DOHH2 (cell line): ENCODE data around the gene ZC3HAV1.
"Not testable (repeated sequence)": the region's sequence is repeated elsewhere in the genome, so short reads cannot be mapped to it uniquely, and the experiment has no call there.

Source experiments
- H3F3A ChIP-seq: fragments of 200-600 bp; sonication (generic), shearing (Covaris generic); 2 replicates; pipeline ENCODE4 v1.6.0; 2016; ENCODE audit warnings: antibody characterized with exemption, mild to moderate bottlenecking; ENCODE audit not compliant: control insufficient read depth, insufficient read depth
- H3K27ac ChIP-seq: fragments of 200-600 bp; sonication (generic); 2 replicates; pipeline ENCODE4 v1.5.1; 2014; ENCODE audit warnings: low read depth, mild to moderate bottlenecking, low read length, moderate library complexity
- H3K27me3 ChIP-seq: fragments of 200-600 bp; sonication (generic); 2 replicates; pipeline ENCODE4 v1.6.1; 2014; ENCODE audit warnings: mild to moderate bottlenecking, low read length, mixed read lengths; ENCODE audit not compliant: control insufficient read depth
- H3K36me3 ChIP-seq: fragments of 200-600 bp; sonication (generic); 2 replicates; pipeline ENCODE4 v1.6.1; 2014; ENCODE audit warnings: mild to moderate bottlenecking, low read length, moderate library complexity, mixed read lengths; ENCODE audit not compliant: control insufficient read depth
- H3K4me1 ChIP-seq: fragments of 200-600 bp; sonication (generic); 2 replicates; pipeline ENCODE4 v1.6.1; 2014; ENCODE audit warnings: mild to moderate bottlenecking, low read length, mixed read lengths; ENCODE audit not compliant: control insufficient read depth
- H3K4me2 ChIP-seq: fragments of 200-600 bp; sonication (generic); 2 replicates; pipeline ENCODE4 v1.6.0; 2014; ENCODE audit warnings: mild to moderate bottlenecking, low read length, moderate library complexity
- H3K4me3 ChIP-seq: fragments of 200-600 bp; sonication (generic); 2 replicates; pipeline ENCODE4 v1.5.1; 2014; ENCODE audit warnings: mild to moderate bottlenecking, low read length, mixed read lengths
- H3K79me2 ChIP-seq: fragments of 200-600 bp; sonication (generic); 2 replicates; pipeline ENCODE4 v1.6.1; 2014; ENCODE audit warnings: mild to moderate bottlenecking, low read length, mixed read lengths; ENCODE audit not compliant: control insufficient read depth
- H3K9me2 ChIP-seq: fragments of 200-600 bp; sonication (generic); replicated peaks from 2 replicates; pipeline ENCODE4 v1.6.1; 2014; ENCODE audit warnings: mild to moderate bottlenecking, low read length, mixed read lengths; ENCODE audit not compliant: control insufficient read depth
- H3K9me3 ChIP-seq: fragments of 200-600 bp; sonication (generic); 2 replicates; pipeline ENCODE4 v1.6.1; 2014; ENCODE audit warnings: antibody characterized with exemption, low read length, mixed read lengths; ENCODE audit not compliant: control insufficient read depth, insufficient read depth
- H4K20me1 ChIP-seq: fragments of 200-600 bp; sonication (generic); 2 replicates; pipeline ENCODE4 v1.6.0; 2014; ENCODE audit warnings: low read depth, mild to moderate bottlenecking, antibody characterized with exemption, low read length, moderate library complexity; ENCODE audit not compliant: control insufficient read depth, insufficient read depth
- CTCF ChIP-seq: fragments of 200-600 bp; sonication (generic); IDR thresholded peaks from one replicate; pipeline ENCODE4 v1.5.1; 2014; ENCODE audit warnings: antibody characterized with exemption, mild to moderate bottlenecking, low read depth, low read length; ENCODE audit not compliant: poor library complexity, severe bottlenecking
- EZH2phosphoT487 ChIP-seq: fragments of 200-600 bp; sonication (generic); IDR thresholded peaks from 2 replicates; pipeline ENCODE4 v1.6.1; 2017; ENCODE audit warnings: borderline replicate concordance, mild to moderate bottlenecking, antibody characterized with exemption, low read length, moderate library complexity, mixed read lengths

Gene ZC3HAV1

GRCh38 chr7:139131601-139132041, 22.1 kb upstream of the ZC3HAV1 start:
- Histone ChIP-seq H3K4me2 (no peak overlapping the region), H3F3A (peaks cover 3% of the 10 kb centered on the region; the same call in 1 of the 2 replicates), H3K27me3 (no peaks in the 10 kb centered on the region), H4K20me1 (no peaks in the 10 kb centered on the region), H3K27ac (no peak overlapping the region), H3K79me2 (no peaks in the 10 kb centered on the region), H3K9me3 (no peaks in the 10 kb centered on the region), H3K9me2 (no peaks in the 10 kb centered on the region), H3K36me3 (no peaks in the 10 kb centered on the region), H3K4me1 (peaks cover 20% of the 10 kb centered on the region), H3K4me3 (no peak overlapping the region)
- TF ChIP-seq CTCF: no peak
- TF ChIP-seq EZH2phosphoT487: no peak

- H3K27me3 ChIP-seq, H3K4me2 ChIP-seq, H4K20me1 ChIP-seq, H3K9me2 ChIP-seq, H3K79me2 ChIP-seq, H3K36me3 ChIP-seq, H3K9me3 ChIP-seq, H3F3A ChIP-seq, H3K4me3 ChIP-seq, H3K27ac ChIP-seq: not testable (repeated sequence)
- peaks cover 21% of the 10 kb centered on the region for H3K4me1 ChIP-seq
Measured at GRCh38 chr7:139129814-139130213, 20.3 kb upstream of the ZC3HAV1 start.

- H3K4me2 ChIP-seq: no peak overlapping the region
- TF ChIP-seq CTCF: no peak
- no peak for TF ChIP-seq EZH2phosphoT487
Measured at GRCh38 chr7:139127648-139128047, 18.1 kb upstream of the ZC3HAV1 start.

GRCh38 chr7:139125657-139126056, 16.1 kb upstream of the ZC3HAV1 start:
- no peaks in the 10 kb centered on the region for H3K36me3 ChIP-seq
- H3F3A ChIP-seq: no peaks in the 10 kb centered on the region
- H3K9me3 ChIP-seq: peaks cover 3% of the 10 kb centered on the region; the same call in 1 of the 2 replicates
- no peak overlapping the region for H3K4me3 ChIP-seq
- H3K27ac ChIP-seq: no peak overlapping the region
- H3K4me1 ChIP-seq: peaks cover 11% of the 10 kb centered on the region; the same call in 1 of the 2 replicates
- no peaks in the 10 kb centered on the region for H4K20me1 ChIP-seq
- H3K4me2 ChIP-seq: no peak overlapping the region
- no peaks in the 10 kb centered on the region for H3K9me2 ChIP-seq
- no peaks in the 10 kb centered on the region for H3K79me2 ChIP-seq
- TF ChIP-seq CTCF (no peak), EZH2phosphoT487 (no peak)
- H3K27me3 ChIP-seq: peaks cover 6% of the 10 kb centered on the region

More at GRCh38 chr7:139127648-139128047, 18.1 kb upstream of the ZC3HAV1 start:
- Histone ChIP-seq H3K4me1 (peaks cover 11% of the 10 kb centered on the region; the same call in 1 of the 2 replicates), H3K4me3 (no peak overlapping the region), H3K79me2 (no peaks in the 10 kb centered on the region), H3K36me3 (no peaks in the 10 kb centered on the region), H3F3A (peaks cover 3% of the 10 kb centered on the region; the same call in 1 of the 2 replicates), H3K9me3 (peaks cover 3% of the 10 kb centered on the region; the same call in 1 of the 2 replicates), H3K27me3 (peaks cover 6% of the 10 kb centered on the region), H3K9me2 (no peaks in the 10 kb centered on the region), H4K20me1 (no peaks in the 10 kb centered on the region), H3K27ac (no peak overlapping the region)

GRCh38 chr7:139124995-139125394, 15.5 kb upstream of the ZC3HAV1 start:
- H3K4me2 ChIP-seq, H4K20me1 ChIP-seq, H3K27me3 ChIP-seq, H3F3A ChIP-seq, H3K79me2 ChIP-seq, H3K4me3 ChIP-seq, H3K9me3 ChIP-seq, H3K36me3 ChIP-seq, H3K9me2 ChIP-seq, H3K27ac ChIP-seq: not testable (repeated sequence)
- H3K4me1 ChIP-seq: peaks cover 11% of the 10 kb centered on the region; the same call in 1 of the 2 replicates
